Ishikawa (cell line): ENCODE measurements around the gene TPSAB1.

Experiments used
- CEBPB ChIP-seq: IDR thresholded peaks from 2 replicates; pipeline ENCODE4 v1.6.1; 2012
- CREB1 ChIP-seq: IDR thresholded peaks from 2 replicates; pipeline ENCODE4 v1.6.1; 2012; ENCODE audit warnings: low read depth
- EGR1 ChIP-seq: IDR thresholded peaks from 2 replicates; pipeline ENCODE4 v1.6.1; 2012
- EP300 ChIP-seq: IDR thresholded peaks from 2 replicates; pipeline ENCODE4 v1.6.1; 2012; ENCODE audit warnings: borderline replicate concordance
- FOXM1 ChIP-seq: IDR thresholded peaks from 2 replicates; pipeline ENCODE4 v1.6.1; 2012; ENCODE audit warnings: low read depth, borderline replicate concordance
- MAX ChIP-seq: IDR thresholded peaks from 2 replicates; pipeline ENCODE4 v1.6.1; 2012
- NFIC ChIP-seq: IDR thresholded peaks from 2 replicates; pipeline ENCODE4 v1.6.1; 2012
- RAD21 ChIP-seq: IDR thresholded peaks from 2 replicates; pipeline ENCODE4 v1.6.1; 2012; ENCODE audit warnings: low read depth
- REST ChIP-seq: IDR thresholded peaks from 2 replicates; pipeline ENCODE4 v1.6.1; 2012; ENCODE audit warnings: low read depth, mild to moderate bottlenecking
- TAF1 ChIP-seq: IDR thresholded peaks from 2 replicates; pipeline ENCODE4 v1.6.1; 2012; ENCODE audit warnings: low read depth, mild to moderate bottlenecking
- TCF12 ChIP-seq: IDR thresholded peaks from 2 replicates; pipeline ENCODE4 v1.6.1; 2012; ENCODE audit warnings: low read depth
- TEAD4 ChIP-seq: IDR thresholded peaks from 2 replicates; pipeline ENCODE4 v1.6.1; 2012
- USF1 ChIP-seq: IDR thresholded peaks from 2 replicates; pipeline ENCODE4 v1.6.1; 2012
- YY1 ChIP-seq: IDR thresholded peaks from 2 replicates; pipeline ENCODE4 v1.6.1; 2012; ENCODE audit warnings: low read depth
- ZBTB7A ChIP-seq: IDR thresholded peaks from 2 replicates; pipeline ENCODE4 v1.6.1; 2012; ENCODE audit warnings: low read depth

TPSAB1 gene

GRCh38 chr16:1238909-1239308, 1.6 kb upstream of the TPSAB1 start:
- TF ChIP-seq ZBTB7A, result 0 out of 2 replicates have a peak, but pooled peaks have one; percentile 39

GRCh38 chr16:1244881-1245280, 4.4 kb downstream of the TPSAB1 start:
- no peak for TF ChIP-seq USF1
- TF ChIP-seq TCF12, result no peak
- no peak for TF ChIP-seq YY1
- no peak for TF ChIP-seq MAX
- no peak for TF ChIP-seq REST
- TF ChIP-seq FOXM1, result no peak
- no peak for TF ChIP-seq TAF1
- TF ChIP-seq EGR1, result no peak
- no peak for TF ChIP-seq EP300
- no peak for TF ChIP-seq TEAD4
- no peak for TF ChIP-seq NFIC
- TF ChIP-seq CEBPB, result no peak
- no peak for TF ChIP-seq ZBTB7A
- no peak for TF ChIP-seq RAD21
- no peak for TF ChIP-seq CREB1

GRCh38 chr16:1245452-1246020, 5.0 kb downstream of the TPSAB1 start:
- no peak for TF ChIP-seq USF1
- no peak for TF ChIP-seq CEBPB
- TF ChIP-seq TCF12, result no peak
- no peak for TF ChIP-seq TEAD4
- TF ChIP-seq TAF1, result no peak
- TF ChIP-seq FOXM1, result no peak
- no peak for TF ChIP-seq REST
- TF ChIP-seq EGR1, result no peak
- no peak for TF ChIP-seq NFIC
- no peak for TF ChIP-seq CREB1
- TF ChIP-seq EP300, result no peak
- TF ChIP-seq YY1, result no peak
- no peak for TF ChIP-seq ZBTB7A
- no peak for TF ChIP-seq MAX

GRCh38 chr16:1255276-1256122, 15.0 kb downstream of the TPSAB1 start, which contains the start of gene TPSD1:
Gene TPSD1, plus strand, starts transcription at chr16:1256069. Its CDS starts 212 bp downstream, at chr16:1256281.
- TF ChIP-seq ZBTB7A, result 0 out of 2 replicates have a peak, but pooled peaks have one; percentile 30

- TF ChIP-seq TEAD4 (no peak), REST (no peak), NFIC (no peak), TAF1 (no peak), EGR1 (no peak), YY1 (no peak), USF1 (no peak), MAX (no peak), TCF12 (no peak), EP300 (no peak), CEBPB (no peak), ZBTB7A (no peak), CREB1 (no peak), FOXM1 (no peak), RAD21 (no peak)
Observed at GRCh38 chr16:1256874-1257322, 16.4 kb downstream of the TPSAB1 start.
